Tibial nerve (tissue), 4 donors: ENCODE measurements around the gene MCC.

Experiments used
- CTCF ChIP-seq, 5 experiments: fragments of 200-600 bp in 3 of 5; fragments of 450-650 bp in 2 of 5; sonication (generic) in 3 of 5; IDR thresholded peaks; one replicate each; pipeline ENCODE4 v1.5.1; 2016 to 2019; ENCODE audit warnings: antibody characterized with exemption in 5 of 5, mild to moderate bottlenecking in 3 of 5, moderate library complexity in 2 of 5
- EP300 ChIP-seq, 2 donors: sonication (generic); formaldehyde crosslinking; IDR thresholded peaks; one replicate each; pipeline ENCODE4 v1.6.1; 2017; ENCODE audit warnings: antibody characterized with exemption in 2 of 2, mild to moderate bottlenecking in 1 of 2
- POLR2A ChIP-seq, 2 donors: fragments of 450-650 bp; IDR thresholded peaks; one replicate each; pipeline ENCODE4 v1.6.1; 2017; ENCODE audit warnings: antibody characterized with exemption in 2 of 2, mild to moderate bottlenecking in 2 of 2, moderate library complexity in 2 of 2

GRCh38 chr5:113003763-113004162, 484.5 kb downstream of the MCC start:
- TF ChIP-seq CTCF (IDR thresholded peaks at IDR 0.05) (no peak), POLR2A (IDR thresholded peaks at IDR 0.05) (no peak), EP300 (IDR thresholded peaks at IDR 0.05) (no peak)
